GM12878 (cell line): ENCODE results near the gene APBB3. TPM values are rescaled to one million over a fixed set of nuclear protein-coding genes. Genes with fewer than 3 reads are reported as not detected.

Experiments used
- ATAC-seq: fragments of 200-7000 bp; cut with Tn5 transposase; 3 replicates; pipeline ENCODE4 v1.9.1; 2020; ENCODE audit warnings: mild to moderate bottlenecking, moderate library complexity
- BruUV-seq: library from RNA; stranded (reverse); fragments of 400-500 nt; replicated peaks from 2 replicates; lab custom pipeline; 2021; lab: Mats Ljungman, UMichigan
- CTCF ChIA-PET: fragments of 300-600 bp; sonication (Branson Sonifier 250); formaldehyde crosslinking; extraction: SDS; loops from one replicate; lab custom pipeline; 2021; ENCODE audit warnings: inconsistent platforms; lab: Yijun Ruan, JAX
- POLR2A ChIA-PET: fragments of 350-600 bp; formaldehyde crosslinking; extraction: SDS; loops from one replicate; lab custom pipeline; 2021; ENCODE audit warnings: inconsistent platforms; lab: Charles Lee
- RAD21 ChIA-PET: fragments of 300-600 bp; sonication (Branson Sonifier 250); formaldehyde crosslinking; loops from one replicate; lab custom pipeline; 2023; ENCODE audit warnings: antibody characterized with exemption; ENCODE audit not compliant: unreplicated experiment; lab: Charles Lee
- SMC1A ChIA-PET: fragments of 300-600 bp; sonication (Branson Sonifier 250); formaldehyde crosslinking; loops from one replicate; lab custom pipeline; 2023; ENCODE audit not compliant: unreplicated experiment, uncharacterized antibody; lab: Charles Lee
- DNase-seq: peaks from one replicate; pipeline ENCODE4 v3.0.0-alpha.2; 2011; ENCODE audit warnings: low read depth, low spot score
- FAIRE-seq: peaks from 3 replicates; lab custom pipeline; 2011; peaks lifted over from hg19 to GRCh38; lab: Jason Lieb, UNC
- H2AFZ ChIP-seq: 2 replicates; pipeline ENCODE4 v1.6.0; 2011; ENCODE audit warnings: low read depth, low read length, control low read depth; ENCODE audit not compliant: control insufficient read depth
- H3K27ac ChIP-seq: 2 replicates; pipeline ENCODE4 v1.5.1; 2011; ENCODE audit warnings: control low read depth; ENCODE audit not compliant: control insufficient read depth, insufficient read depth
- H3K27me3 ChIP-seq, 2 experiments: replicated peaks in 1 of 2; 2 replicates each; pipeline versions ENCODE4 v1.6.0 to v1.6.1; 2011; ENCODE audit warnings: low read length in 1 of 2; ENCODE audit not compliant: control insufficient read depth in 2 of 2, insufficient read depth in 2 of 2
- H3K36me3 ChIP-seq, 2 experiments: 2 replicates each; pipeline ENCODE4 v1.5.1; 2011; ENCODE audit warnings: low read length in 1 of 2; ENCODE audit not compliant: control insufficient read depth in 2 of 2, insufficient read depth in 2 of 2
- H3K4me1 ChIP-seq: 2 replicates; pipeline ENCODE4 v1.6.1; 2011; ENCODE audit warnings: mild to moderate bottlenecking, low read length, moderate library complexity, mixed read lengths; ENCODE audit not compliant: control insufficient read depth, insufficient read depth
- H3K4me2 ChIP-seq: 2 replicates; pipeline ENCODE4 v1.6.0; 2011; ENCODE audit warnings: control low read depth; ENCODE audit not compliant: control insufficient read depth, insufficient read depth
- H3K4me3 ChIP-seq: fragments of 200-600 bp; sonication (generic); 2 replicates; pipeline ENCODE4 v1.5.1; 2016
- H3K79me2 ChIP-seq: 2 replicates; pipeline ENCODE4 v1.6.0; 2011; ENCODE audit warnings: low read length; ENCODE audit not compliant: control insufficient read depth, insufficient read depth
- H3K9ac ChIP-seq: 2 replicates; pipeline ENCODE4 v1.8.0; 2011; ENCODE audit warnings: low read length, control low read depth, mixed read lengths; ENCODE audit not compliant: control insufficient read depth, insufficient read depth
- H3K9me3 ChIP-seq: replicated peaks from 3 replicates; pipeline ENCODE4 v1.5.1; 2011; ENCODE audit warnings: mild to moderate bottlenecking, low read length; ENCODE audit not compliant: control insufficient read depth, insufficient read depth
- H4K20me1 ChIP-seq: 2 replicates; pipeline ENCODE4 v1.6.0; 2011; ENCODE audit not compliant: control insufficient read depth, insufficient read depth
- BMI1 ChIP-seq: fragments of 450-650 bp; IDR thresholded peaks from 2 replicates; pipeline ENCODE4 v1.6.1; 2016; ENCODE audit warnings: mild to moderate bottlenecking, moderate library complexity, borderline replicate concordance
- MTA3 ChIP-seq: IDR thresholded peaks from 2 replicates; pipeline ENCODE4 v1.6.1; 2012; ENCODE audit warnings: low read length, inconsistent platforms, borderline replicate concordance
- USF2 ChIP-seq: IDR thresholded peaks from 2 replicates; pipeline ENCODE4 v1.6.1; 2011; ENCODE audit warnings: low read depth, low read length, improper control_type of control experiment, borderline replicate concordance
- ZNF24 ChIP-seq: fragments of 450-650 bp; IDR thresholded peaks from 2 replicates; pipeline ENCODE4 v1.6.1; 2017; ENCODE audit warnings: antibody characterized with exemption, mild to moderate bottlenecking
- ZNF592 ChIP-seq: fragments of 450-650 bp; IDR thresholded peaks from 2 replicates; pipeline ENCODE4 v1.6.1; 2017; ENCODE audit warnings: mild to moderate bottlenecking, moderate library complexity
- WGBS: methylation state at CpG from one replicate; pipeline ENCODE4 v1.1.6; 2016; ENCODE audit warnings: low lambda C conversion rate; ENCODE audit not compliant: insufficient replicate concordance, insufficient coverage; ENCODE audit errors: missing lambda C conversion rate; 5-methylcytosine and 5-hydroxymethylcytosine counted together
- in situ Hi-C: fragments of 300-500 bp; cut with MboI; formaldehyde crosslinking; loops from 9 replicates; pipeline ENCODE4 v1.14.3; 2018; ENCODE audit warnings: mixed read lengths
- intact Hi-C: fragments of 100-400 bp; cut with micrococcal nuclease; formaldehyde crosslinking; loops from one replicate; pipeline ENCODE4 v1.14.2; 2022; ENCODE audit not compliant: unreplicated experiment
- polyA plus RNA-seq, 11 experiments: library from polyadenylated mRNA; depleted of rRNA in 4 of 11; unstranded in 6 of 11; stranded (reverse) in 5 of 11; fragments of >200 nt; fragmentation: Nextera tagmentation in 4 of 11; fragmentation: Illumina TruSeq in 1 of 11; extraction: Ambion mirVana in 4 of 11; extraction: Trizol in 1 of 11; gene quantifications; 1 replicate in 1 of 11; 2 replicates in 10 of 11; pipeline versions ENCODE4 v1.2.1 to v1.2.3, GENCODE V29; 2011 to 2016; ENCODE audit warnings: inconsistent platforms in 2 of 11, missing spikeins in 2 of 11, low read depth in 1 of 11
- total RNA-seq, 4 experiments: library from RNA; depleted of rRNA in 3 of 4; stranded (reverse); fragments of >200 nt in 3 of 4; fragmentation: Illumina TruSeq in 1 of 4; extraction: Trizol in 1 of 4; gene quantifications; 2 replicates each; pipeline versions ENCODE4 v1.2.1 to v1.2.3, GENCODE V29; 2013 to 2021

The APBB3 gene
- total and polyA plus RNA-seq, 10 of the 15 experiments (the other 5 are each of a cell fraction or from before 2014, with no cell fraction given) = 0.35 to 33.3 (median 14.3) TPM

GRCh38 chr5:140560227-140560626 is 4.2 kb downstream of the APBB3 start:
- Histone ChIP-seq H3K9ac (no peak overlapping the region), H3K27me3 (no peaks in the 10 kb centered on the region), H3K4me3 (no peak overlapping the region), H3K4me1 (peaks cover 16% of the 10 kb centered on the region), H4K20me1 (no peaks in the 10 kb centered on the region), H3K27ac (no peak overlapping the region), H3K79me2 (peaks cover 40% of the 10 kb centered on the region), H3K4me2 (no peak overlapping the region), H2AFZ (no peak overlapping the region), H3K9me3 (no peaks in the 10 kb centered on the region), H3K36me3 (0 out of 4 replicates have a peak, but pooled peaks cover 0 to 4% of the 10 kb centered on the region in 2 experiments)
- FAIRE-seq (no peak), ATAC-seq (no peak), DNase-seq (no peak)
- 98% methylated on average over 10 of the region's 10 CpGs for WGBS
- in situ Hi-C loops = no loop called here
- intact Hi-C loops = no loop called here
- RAD21 ChIA-PET = no interaction called here
- CTCF ChIA-PET = no interaction called here
- TF ChIP-seq USF2 (no peak), ZNF24 (no peak), BMI1 (no peak), MTA3 (no peak), ZNF592 (no peak)
- no TSS peak for BruUV-seq
- POLR2A ChIA-PET = interaction anchor here (1.1 to 3.6 kb wide), 3 partner anchors 10 to 13 kb away, joined by 3 to 22 read pairs (median 7); partner anchors contain the start of gene EIF4EBP3
- SMC1A ChIA-PET = no interaction called here
